ENCODE measurements around the gene TM4SF1.
"Not testable (repeated sequence)": the region's sequence is repeated elsewhere in the genome, so short reads cannot be mapped to it uniquely, and the experiment has no call there.

Gene TM4SF1

GRCh38 chr3:149395107-149396089 is 17.9 kb upstream of the TM4SF1 start:
- no peak for DNase-seq (ENCODE audit: low spot score)

- DNase-seq (ENCODE audit: low spot score) = peak; percentile 80
These were observed 16.1 kb upstream of the TM4SF1 start for GRCh38 chr3:149393345-149394160.

- DNase-seq (ENCODE audit: low spot score) = no peak
These were observed 14.5 kb upstream of the TM4SF1 start for GRCh38 chr3:149391960-149392359.

- DNase-seq (ENCODE audit: low spot score) = no peak
These were observed 13.3 kb upstream of the TM4SF1 start for GRCh38 chr3:149390772-149391212.

- no peak for DNase-seq (ENCODE audit: low spot score)
These were observed 12.8 kb upstream of the TM4SF1 start for GRCh38 chr3:149390294-149390693.

- DNase-seq (ENCODE audit: low spot score) = no peak
These were observed 11.3 kb upstream of the TM4SF1 start for GRCh38 chr3:149388531-149389417.

- DNase-seq (ENCODE audit: low spot score) = peak; percentile 29
These were observed 10.6 kb upstream of the TM4SF1 start for GRCh38 chr3:149388001-149388440.

- DNase-seq (ENCODE audit: low spot score) = no peak
These were observed 8.8 kb upstream of the TM4SF1 start for GRCh38 chr3:149386299-149386606.

- DNase-seq (ENCODE audit: low spot score) = no peak
These were observed 8.3 kb upstream of the TM4SF1 start for GRCh38 chr3:149385617-149386298.

- peak; percentile 67 for DNase-seq (ENCODE audit: low spot score)
These were observed 7.5 kb upstream of the TM4SF1 start for GRCh38 chr3:149384911-149385321.

GRCh38 chr3:149384167-149384566 is 6.7 kb upstream of the TM4SF1 start:
- DNase-seq (ENCODE audit: low spot score) = no peak

GRCh38 chr3:149383703-149384102 is 6.3 kb upstream of the TM4SF1 start:
- no peak for DNase-seq (ENCODE audit: low spot score)

GRCh38 chr3:149382518-149382917 is 5.1 kb upstream of the TM4SF1 start:
- no peak for DNase-seq (ENCODE audit: low spot score)

GRCh38 chr3:149382101-149382467 is 4.6 kb upstream of the TM4SF1 start:
- DNase-seq (ENCODE audit: low spot score) = peak; percentile 64

GRCh38 chr3:149381173-149382100 is 4.0 kb upstream of the TM4SF1 start:
- no peak for DNase-seq (ENCODE audit: low spot score)

GRCh38 chr3:149380220-149380619 is 2.8 kb upstream of the TM4SF1 start:
- not testable (repeated sequence) for DNase-seq (ENCODE audit: low spot score)

GRCh38 chr3:149378478-149379309 is 1.2 kb upstream of the TM4SF1 start:
- DNase-seq (ENCODE audit: low spot score) = no peak

GRCh38 chr3:149376718-149377407 is 586 bp downstream of the TM4SF1 start:
- peak; percentile 42 for DNase-seq (ENCODE audit: low spot score)
